ENCODE measurements around the gene TRPV5. TPM values are rescaled to one million over a fixed set of nuclear protein-coding genes. Genes with fewer than 3 reads are reported as not detected.

The TRPV5 gene
- total RNA-seq, 4 donors from 2014 or later = not detected

- Histone ChIP-seq H3K36me3 (no peaks in the 10 kb centered on the region), H3K4me1 (no peaks in the 10 kb centered on the region), H3K9me3 (no peaks in the 10 kb centered on the region), H3K4me3 (no peak overlapping the region), H3K27ac (no peak overlapping the region), H3K27me3 (no peaks in the 10 kb centered on the region)
- DNase-seq = no peak
- in situ Hi-C loops (cut with MboI; ENCODE audit: low pct_ligation_motif_present in 1 of 4, low pct_unique_long_range_greater_than_20kb in 1 of 4, low sequenced_read_pairs in 3 of 4) = no loop called here
- 80 to 90% methylated on average over 1 to 7 of the region's 7 CpGs for WGBS, 2 donors (ENCODE audit: low coverage in 1 of 2)
- intact Hi-C loops (cut with DNase I; ENCODE audit: low total_unique reads) = no loop called here
- TF ChIP-seq, protein P1, sequence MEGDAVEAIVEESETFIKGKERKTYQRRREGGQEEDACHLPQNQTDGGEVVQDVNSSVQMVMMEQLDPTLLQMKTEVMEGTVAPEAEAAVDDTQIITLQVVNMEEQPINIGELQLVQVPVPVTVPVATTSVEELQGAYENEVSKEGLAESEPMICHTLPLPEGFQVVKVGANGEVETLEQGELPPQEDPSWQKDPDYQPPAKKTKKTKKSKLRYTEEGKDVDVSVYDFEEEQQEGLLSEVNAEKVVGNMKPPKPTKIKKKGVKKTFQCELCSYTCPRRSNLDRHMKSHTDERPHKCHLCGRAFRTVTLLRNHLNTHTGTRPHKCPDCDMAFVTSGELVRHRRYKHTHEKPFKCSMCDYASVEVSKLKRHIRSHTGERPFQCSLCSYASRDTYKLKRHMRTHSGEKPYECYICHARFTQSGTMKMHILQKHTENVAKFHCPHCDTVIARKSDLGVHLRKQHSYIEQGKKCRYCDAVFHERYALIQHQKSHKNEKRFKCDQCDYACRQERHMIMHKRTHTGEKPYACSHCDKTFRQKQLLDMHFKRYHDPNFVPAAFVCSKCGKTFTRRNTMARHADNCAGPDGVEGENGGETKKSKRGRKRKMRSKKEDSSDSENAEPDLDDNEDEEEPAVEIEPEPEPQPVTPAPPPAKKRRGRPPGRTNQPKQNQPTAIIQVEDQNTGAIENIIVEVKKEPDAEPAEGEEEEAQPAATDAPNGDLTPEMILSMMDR (IDR thresholded peaks at IDR 0.05) = no peak
These were observed 462 bp downstream of the TRPV5 start for GRCh38 chr7:142933092-142933475.

GRCh38 chr7:142932386-142933091 lies 1.0 kb downstream of the TRPV5 start:
- DNase-seq = no peak
- H3K9me3 ChIP-seq = no peaks in the 10 kb centered on the region
- no peaks in the 10 kb centered on the region for H3K27me3 ChIP-seq
- 59 to 65% methylated on average over 3 to 5 of the region's 5 CpGs for WGBS, 2 donors (ENCODE audit: low coverage in 1 of 2)
- in situ Hi-C loops (cut with MboI; ENCODE audit: low pct_ligation_motif_present in 1 of 4, low pct_unique_long_range_greater_than_20kb in 1 of 4, low sequenced_read_pairs in 3 of 4) (no loop called here), intact Hi-C loops (cut with DNase I; ENCODE audit: low total_unique reads) (no loop called here)
- H3K36me3 ChIP-seq = no peaks in the 10 kb centered on the region
- no peak overlapping the region for H3K27ac ChIP-seq
- no peak overlapping the region for H3K4me3 ChIP-seq
- no peaks in the 10 kb centered on the region for H3K4me1 ChIP-seq
- no peak for TF ChIP-seq EP300 (IDR thresholded peaks at IDR 0.05; ENCODE audit: low read depth)

DNA sequence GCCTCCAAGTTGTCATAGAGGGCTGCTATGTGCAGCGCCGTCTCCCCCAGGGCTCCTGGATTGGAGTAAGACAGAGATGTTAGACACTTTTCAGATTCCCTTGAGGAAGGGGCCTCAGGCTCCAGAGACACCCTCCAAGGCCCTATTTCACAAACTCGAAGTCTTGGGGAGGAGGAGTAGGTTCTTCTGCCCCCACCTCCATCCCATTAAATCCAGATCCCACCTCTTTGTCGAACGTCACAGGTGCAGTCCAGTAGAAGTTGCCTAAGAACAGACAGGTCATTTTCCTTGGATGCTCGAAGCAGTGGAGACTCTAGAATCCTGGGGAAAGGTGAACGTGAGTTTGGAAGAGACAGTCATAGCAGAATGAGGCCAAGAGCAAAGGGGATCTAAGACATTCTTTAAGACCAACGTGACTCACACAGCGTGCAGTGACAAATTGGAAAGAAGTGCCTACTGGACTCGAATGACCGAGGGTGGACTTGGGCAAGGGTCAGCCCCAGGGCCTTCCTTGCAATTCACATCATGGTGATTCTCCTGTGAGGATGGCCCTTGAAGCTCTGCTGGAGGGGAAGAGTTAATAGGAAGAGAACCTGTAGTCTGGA lies 3.3 kb downstream of the TRPV5 start:
- H3K27me3 ChIP-seq = no peaks in the 10 kb centered on the region
- TF ChIP-seq POLR2AphosphoS5 (IDR thresholded peaks at IDR 0.05) = no peak
- TF ChIP-seq EP300 (IDR thresholded peaks at IDR 0.05; ENCODE audit: low read depth) = no peak
- TF ChIP-seq, protein P1 (IDR thresholded peaks at IDR 0.05) = no peak
- no peak for TF ChIP-seq POLR2A (IDR thresholded peaks at IDR 0.05)
- H3K27ac ChIP-seq = no peak overlapping the region
- in situ Hi-C loops (cut with MboI; ENCODE audit: low pct_ligation_motif_present in 1 of 4, low pct_unique_long_range_greater_than_20kb in 1 of 4, low sequenced_read_pairs in 3 of 4) (no loop called here), intact Hi-C loops (cut with DNase I; ENCODE audit: low total_unique reads) (no loop called here)
- no peaks in the 10 kb centered on the region for H3K4me1 ChIP-seq
- DNase-seq = no peak
- 82 to 93% methylated on average over 3 to 11 of the region's 11 CpGs for WGBS, 2 donors (ENCODE audit: low coverage in 1 of 2)
- H3K4me3 ChIP-seq = no peak overlapping the region
- no peaks in the 10 kb centered on the region for H3K9me3 ChIP-seq
- H3K36me3 ChIP-seq = no peaks in the 10 kb centered on the region

- Histone ChIP-seq H3K27ac (peak overlapping the region in 1 of 4 donors; percentile 34), H3K4me3 (no peak overlapping the region), H3K27me3 (no peaks in the 10 kb centered on the region), H3K36me3 (no peaks in the 10 kb centered on the region), H3K4me1 (no peaks in the 10 kb centered on the region), H3K9me3 (no peaks in the 10 kb centered on the region)
- DNase-seq = no peak
- intact Hi-C loops (cut with DNase I; ENCODE audit: low total_unique reads) (no loop called here), in situ Hi-C loops (cut with MboI; ENCODE audit: low pct_ligation_motif_present in 1 of 4, low pct_unique_long_range_greater_than_20kb in 1 of 4, low sequenced_read_pairs in 3 of 4) (no loop called here)
- TF ChIP-seq POLR2A (IDR thresholded peaks at IDR 0.05) = no peak
- WGBS, 2 donors (ENCODE audit: low coverage in 1 of 2) = 75 to 78% methylated on average over 6 to 8 of the region's 8 CpGs
These were observed 5.6 kb downstream of the TRPV5 start for GRCh38 chr7:142927949-142928348.

- intact Hi-C loops (cut with DNase I; ENCODE audit: low total_unique reads) (no loop called here), in situ Hi-C loops (cut with MboI; ENCODE audit: low pct_ligation_motif_present in 1 of 4, low pct_unique_long_range_greater_than_20kb in 1 of 4, low sequenced_read_pairs in 3 of 4) (no loop called here)
- H3K4me3 ChIP-seq = no peak overlapping the region
- no peaks in the 10 kb centered on the region for H3K36me3 ChIP-seq
- H3K27me3 ChIP-seq = no peaks in the 10 kb centered on the region
- no peaks in the 10 kb centered on the region for H3K4me1 ChIP-seq
- TF ChIP-seq POLR2A (IDR thresholded peaks at IDR 0.05) (no peak), POLR2AphosphoS5 (IDR thresholded peaks at IDR 0.05) (no peak), EP300 (IDR thresholded peaks at IDR 0.05; ENCODE audit: low read depth) (no peak)
- TF ChIP-seq, protein P1 (IDR thresholded peaks at IDR 0.05) = no peak
- no peak for DNase-seq
- 44 to 82% methylated on average over 3 to 7 of the region's 7 CpGs for WGBS, 2 donors (ENCODE audit: low coverage in 1 of 2)
- H3K9me3 ChIP-seq = no peaks in the 10 kb centered on the region
- H3K27ac ChIP-seq = peak overlapping the region in 1 of 4 donors; percentile 34
These were observed 6.3 kb downstream of the TRPV5 start for GRCh38 chr7:142927085-142927745.

Data from transverse colon (tissue), 4 donors.